Measurements from ENCODE around the gene FCN1. TPM values are rescaled to one million over a fixed set of nuclear protein-coding genes. Genes with fewer than 3 reads are reported as not detected.
A peak's percentile ranks its signal among the peaks of the same experiment; 100 is the strongest.

The FCN1 gene
- total RNA-seq, 4 donors from 2014 or later: 0.72 to 2.9 (median 1.1) TPM

DNA sequence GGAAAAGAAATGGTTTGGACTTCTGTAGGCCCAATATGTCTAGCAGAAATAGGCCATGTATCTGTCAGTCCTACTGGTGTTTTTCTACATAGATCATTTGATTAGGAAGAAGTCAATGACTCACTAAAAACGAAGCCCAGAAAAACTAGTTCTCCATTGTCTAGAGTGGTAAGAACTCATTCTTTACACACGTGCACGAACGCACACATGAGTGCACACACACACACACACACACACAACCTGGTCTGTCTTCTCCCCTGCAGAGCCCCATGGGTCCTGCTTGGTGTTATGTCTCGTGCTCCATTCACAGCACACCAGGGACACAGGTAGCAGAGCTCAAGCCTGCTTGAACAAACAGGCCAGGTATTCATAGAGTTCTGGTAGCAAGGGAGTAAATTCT lies 14.9 kb upstream of the FCN1 start:
- intact Hi-C loops (cut with DNase I; ENCODE audit: low total_unique reads): no loop called here
- no peak for DNase-seq (ENCODE audit: low spot score in 2 of 2)
- 74 to 76% methylated on average over 5 of the region's 5 CpGs for WGBS, 2 donors
- no peak overlapping the region for H3K4me3 ChIP-seq (ENCODE audit: low read depth, poor library complexity, severe bottlenecking)
- TF ChIP-seq, protein P1, sequence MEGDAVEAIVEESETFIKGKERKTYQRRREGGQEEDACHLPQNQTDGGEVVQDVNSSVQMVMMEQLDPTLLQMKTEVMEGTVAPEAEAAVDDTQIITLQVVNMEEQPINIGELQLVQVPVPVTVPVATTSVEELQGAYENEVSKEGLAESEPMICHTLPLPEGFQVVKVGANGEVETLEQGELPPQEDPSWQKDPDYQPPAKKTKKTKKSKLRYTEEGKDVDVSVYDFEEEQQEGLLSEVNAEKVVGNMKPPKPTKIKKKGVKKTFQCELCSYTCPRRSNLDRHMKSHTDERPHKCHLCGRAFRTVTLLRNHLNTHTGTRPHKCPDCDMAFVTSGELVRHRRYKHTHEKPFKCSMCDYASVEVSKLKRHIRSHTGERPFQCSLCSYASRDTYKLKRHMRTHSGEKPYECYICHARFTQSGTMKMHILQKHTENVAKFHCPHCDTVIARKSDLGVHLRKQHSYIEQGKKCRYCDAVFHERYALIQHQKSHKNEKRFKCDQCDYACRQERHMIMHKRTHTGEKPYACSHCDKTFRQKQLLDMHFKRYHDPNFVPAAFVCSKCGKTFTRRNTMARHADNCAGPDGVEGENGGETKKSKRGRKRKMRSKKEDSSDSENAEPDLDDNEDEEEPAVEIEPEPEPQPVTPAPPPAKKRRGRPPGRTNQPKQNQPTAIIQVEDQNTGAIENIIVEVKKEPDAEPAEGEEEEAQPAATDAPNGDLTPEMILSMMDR (IDR thresholded peaks at IDR 0.05): no peak
- no peak for TF ChIP-seq POLR2A (IDR thresholded peaks at IDR 0.05)

DNA sequence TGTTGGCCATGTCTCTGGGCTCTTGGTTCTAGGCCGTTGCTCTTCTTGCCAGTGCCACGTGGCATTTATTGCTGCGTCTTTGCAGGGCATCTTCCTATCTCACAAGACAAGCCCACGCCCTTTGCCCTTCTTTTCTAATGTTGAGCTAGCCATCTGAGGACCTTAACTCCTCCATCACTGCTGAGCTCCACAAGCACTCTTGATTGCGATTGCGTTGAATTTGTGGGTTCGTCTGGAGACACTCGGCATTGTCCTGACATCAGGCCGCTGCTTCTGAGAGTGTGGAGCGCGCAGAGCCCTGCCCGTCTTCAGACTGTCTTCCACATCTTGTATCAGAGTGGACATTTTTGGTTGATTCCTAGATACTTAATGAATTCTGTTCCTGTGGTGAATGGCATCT lies 14.5 kb upstream of the FCN1 start:
- TF ChIP-seq POLR2A (IDR thresholded peaks at IDR 0.05): no peak
- TF ChIP-seq, protein P1 (IDR thresholded peaks at IDR 0.05): no peak
- no peak for DNase-seq (ENCODE audit: low spot score in 2 of 2)
- H3K4me3 ChIP-seq (ENCODE audit: low read depth, poor library complexity, severe bottlenecking): no peak overlapping the region
- WGBS, 2 donors: 95 to 96% methylated on average over 12 of the region's 12 CpGs
- intact Hi-C loops (cut with DNase I; ENCODE audit: low total_unique reads): no loop called here

DNA sequence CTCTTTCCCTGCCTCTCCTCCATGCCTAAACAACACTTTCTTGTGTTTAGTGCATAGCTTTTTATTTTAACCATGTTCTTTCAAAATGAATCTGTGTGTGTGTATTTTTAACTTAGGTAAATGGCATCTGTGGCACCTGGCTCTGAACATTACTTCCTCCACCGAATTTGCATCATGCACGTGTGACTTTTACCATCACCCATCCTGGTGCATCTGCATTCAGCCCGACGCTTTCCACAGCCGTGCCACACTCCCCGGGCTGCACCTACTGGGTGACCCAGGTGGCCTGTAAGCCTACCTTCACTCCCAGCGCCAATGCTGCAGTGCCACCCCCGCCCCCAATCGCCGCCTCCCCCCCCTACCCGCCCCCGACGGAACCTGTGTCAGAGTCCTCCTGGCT lies 12.7 kb upstream of the FCN1 start:
- intact Hi-C loops (cut with DNase I; ENCODE audit: low total_unique reads): no loop called here
- TF ChIP-seq POLR2A (IDR thresholded peaks at IDR 0.05): no peak
- TF ChIP-seq, protein P1 (IDR thresholded peaks at IDR 0.05): no peak
- WGBS, 2 donors: 80 to 84% methylated on average over 13 of the region's 13 CpGs

DNA sequence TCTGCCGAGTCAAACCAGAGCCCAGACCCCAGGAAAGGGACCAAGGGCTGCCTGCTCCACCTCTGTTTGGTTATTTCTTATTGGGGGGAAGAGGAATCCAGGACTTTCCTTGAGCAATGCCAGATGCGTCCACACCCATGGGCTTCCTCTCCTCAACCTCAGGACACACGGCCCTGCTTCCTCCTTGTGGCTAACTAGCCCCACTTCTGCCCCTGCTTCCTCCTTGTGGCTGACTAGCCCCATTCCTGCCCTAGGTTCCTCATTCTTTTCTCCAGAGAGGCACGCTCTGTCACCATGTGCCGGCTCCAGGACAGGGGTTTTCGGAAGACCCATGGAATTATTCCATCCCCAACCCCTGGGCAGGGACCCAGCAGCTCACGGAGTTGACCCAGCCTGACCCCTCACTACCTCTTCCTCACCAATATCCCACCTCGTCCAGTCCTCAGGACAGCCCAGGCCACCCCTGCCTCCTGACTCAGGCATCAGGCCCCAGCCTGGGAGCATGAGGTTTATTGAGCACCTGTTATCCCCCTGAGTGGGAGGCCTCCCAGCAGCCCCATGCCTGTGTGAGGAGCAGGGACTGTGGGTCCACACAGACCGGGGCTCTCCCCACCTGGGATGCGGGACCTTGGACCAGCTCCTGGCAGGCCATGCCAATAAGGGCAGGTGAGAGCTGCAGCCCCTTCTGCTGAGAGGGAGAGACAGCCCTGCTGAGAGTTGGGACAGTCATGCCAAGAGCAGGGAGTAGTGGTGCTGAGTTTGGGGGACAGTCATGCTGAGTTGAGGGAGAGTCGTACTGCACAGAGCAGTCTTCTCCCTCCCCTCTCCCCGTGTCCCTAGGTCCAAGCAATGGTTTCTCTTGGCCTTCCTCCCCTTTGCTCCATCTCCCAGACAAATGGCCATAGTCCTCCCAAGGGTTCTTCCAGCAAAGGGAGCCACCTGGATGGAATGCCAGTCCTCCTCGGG lies 11.8 kb upstream of the FCN1 start:
- intact Hi-C loops (cut with DNase I; ENCODE audit: low total_unique reads): no loop called here
- 72 to 75% methylated on average over 13 of the region's 13 CpGs for WGBS, 2 donors
- peak in 1 of 2 donors; percentile 49 for DNase-seq (ENCODE audit: low spot score in 2 of 2)

More for the DNA sequence above, 12.7 kb upstream of the FCN1 start:
- H3K4me3 ChIP-seq (ENCODE audit: low read depth, poor library complexity, severe bottlenecking): no peak overlapping the region
- no peak for DNase-seq (ENCODE audit: low spot score in 2 of 2)

DNA sequence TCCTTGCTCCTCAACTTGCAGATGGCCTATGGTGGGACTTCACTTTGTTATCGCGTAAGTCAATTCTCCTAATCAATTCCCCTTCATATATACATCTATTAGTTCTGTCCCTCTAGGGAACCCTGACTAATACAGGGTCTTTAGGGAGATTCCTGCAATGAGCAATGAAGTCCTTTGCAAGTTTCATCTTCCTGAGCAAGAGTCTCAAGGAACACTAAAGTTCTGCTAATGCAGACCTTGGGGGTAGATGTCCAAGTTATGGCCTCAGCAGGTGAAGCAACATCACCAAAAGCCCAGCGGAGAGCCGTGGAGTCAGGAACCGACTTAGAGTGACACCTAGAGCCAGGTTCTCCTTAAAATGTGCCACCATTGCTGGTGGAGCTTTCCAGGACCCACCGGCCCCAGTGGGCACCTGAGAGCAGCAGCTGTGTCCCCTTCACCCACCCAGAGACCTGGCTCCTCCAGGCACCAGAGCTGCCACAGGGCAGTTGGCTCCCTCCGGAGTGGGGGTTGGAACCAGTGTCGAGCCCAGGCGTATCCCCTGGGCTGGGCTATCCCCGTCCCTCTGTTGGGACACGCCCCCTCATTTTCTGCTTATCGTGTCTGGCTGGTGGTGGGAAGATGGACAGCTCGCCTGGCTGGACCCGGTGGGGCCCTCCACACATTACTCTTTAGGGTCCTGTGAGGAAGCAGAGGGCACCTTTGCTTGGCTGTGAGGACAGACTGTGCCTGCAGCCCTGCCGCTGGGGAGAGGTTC lies 10.9 kb upstream of the FCN1 start:
- intact Hi-C loops (cut with DNase I; ENCODE audit: low total_unique reads): no loop called here
- TF ChIP-seq POLR2A (IDR thresholded peaks at IDR 0.05): no peak
- TF ChIP-seq, protein P1 (IDR thresholded peaks at IDR 0.05): no peak
- 57 to 64% methylated on average over 14 to 15 of the region's 15 CpGs for WGBS, 2 donors
- no peak for DNase-seq (ENCODE audit: low spot score in 2 of 2)
- H3K4me3 ChIP-seq (ENCODE audit: low read depth, poor library complexity, severe bottlenecking): no peak overlapping the region

More for the DNA sequence above, 11.8 kb upstream of the FCN1 start:
- no peak overlapping the region for H3K4me3 ChIP-seq (ENCODE audit: low read depth, poor library complexity, severe bottlenecking)
- TF ChIP-seq POLR2A (IDR thresholded peaks at IDR 0.05): no peak

DNA sequence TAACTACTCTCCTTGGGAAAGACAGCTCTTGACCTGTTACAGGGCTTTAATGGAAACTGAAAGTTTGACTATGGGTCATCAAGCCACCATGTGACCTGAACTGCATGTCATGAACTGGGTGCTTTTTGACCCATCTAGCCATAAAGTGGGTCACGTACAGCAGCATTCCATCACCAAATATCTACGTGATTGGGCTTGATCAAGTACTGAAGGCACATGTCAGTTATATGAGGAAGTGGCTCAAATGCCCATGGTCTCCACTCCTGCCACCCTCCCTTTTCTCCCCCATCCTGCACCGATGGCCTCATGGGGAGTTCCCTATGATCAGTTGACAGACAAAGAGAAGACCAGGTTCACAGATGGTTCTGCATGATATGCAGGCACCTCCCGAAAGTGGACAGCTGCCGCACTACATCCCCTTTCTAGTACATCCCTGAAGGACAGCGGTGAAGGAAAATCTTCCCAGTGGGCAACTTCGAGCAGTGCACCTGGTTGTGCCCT lies 7.3 kb upstream of the FCN1 start:
- intact Hi-C loops (cut with DNase I; ENCODE audit: low total_unique reads): no loop called here
- WGBS, 2 donors: 68 to 84% methylated on average over 7 of the region's 7 CpGs
- TF ChIP-seq, protein P1 (IDR thresholded peaks at IDR 0.05): no peak
- no peak for TF ChIP-seq POLR2A (IDR thresholded peaks at IDR 0.05)
- no peak overlapping the region for H3K4me3 ChIP-seq (ENCODE audit: low read depth, poor library complexity, severe bottlenecking)
- DNase-seq (ENCODE audit: low spot score in 2 of 2): peak in 1 of 2 donors; percentile 79
